HepG2 (cell line): Measurements from ENCODE around the gene ADAM10. TPM values are rescaled to one million over a fixed set of nuclear protein-coding genes. Genes with fewer than 3 reads are reported as not detected.

Source experiments
- ATAC-seq: fragments of 200-7000 bp; cut with Tn5 transposase; 3 replicates; pipeline ENCODE4 v1.9.1; 2020; ENCODE audit warnings: mild to moderate bottlenecking, moderate library complexity
- BruUV-seq: library from RNA; stranded (reverse); fragments of 400-500 nt; replicated peaks from 2 replicates; lab custom pipeline; 2021; lab: Mats Ljungman, UMichigan
- CTCF ChIA-PET: fragments of 300-600 bp; formaldehyde crosslinking; extraction: SDS; loops from one replicate; lab custom pipeline; 2021; ENCODE audit warnings: low total read pairs, inconsistent platforms, low intra/inter-chr PET ratio; lab: Yijun Ruan, JAX
- POLR2A ChIA-PET: fragments of 350-600 bp; sonication (Branson Sonifier 250); formaldehyde crosslinking; loops from one replicate; lab custom pipeline; 2020; ENCODE audit warnings: antibody characterized with exemption, inconsistent platforms; lab: Yijun Ruan, JAX
- DNase-seq: peaks from one replicate; pipeline ENCODE4 v3.0.0-alpha.2; 2015; ENCODE audit warnings: low spot score
- FAIRE-seq: peaks from 3 replicates; lab custom pipeline; 2011; peaks lifted over from hg19 to GRCh38; lab: Jason Lieb, UNC
- H2AFZ ChIP-seq: one replicate; pipeline ENCODE4 v1.6.1; 2011; ENCODE audit warnings: low read length, inconsistent platforms
- H3K27ac ChIP-seq: fragments of 300-600 bp; 3 replicates; pipeline ENCODE4 v1.8.0; 2011; ENCODE audit warnings: mixed run types, mild to moderate bottlenecking, mixed read lengths, low read length, inconsistent platforms; ENCODE audit not compliant: insufficient read depth; ENCODE audit errors: extremely low read length
- H3K27me3 ChIP-seq, 2 experiments: fragments of 200-600 bp in 1 of 2; 2 replicates in 1 of 2; 3 replicates in 1 of 2; pipeline versions ENCODE4 v1.6.0 to v1.8.0; 2011; ENCODE audit warnings: low read length in 2 of 2, mild to moderate bottlenecking in 2 of 2, moderate library complexity in 2 of 2, inconsistent platforms in 1 of 2; ENCODE audit not compliant: insufficient read depth in 2 of 2, control insufficient read depth in 1 of 2
- H3K36me3 ChIP-seq, 2 experiments: fragments of 200-600 bp in 1 of 2; replicated peaks in 1 of 2; 2 replicates in 1 of 2; 3 replicates in 1 of 2; pipeline versions ENCODE4 v1.5.1 to v1.8.0; 2011; ENCODE audit warnings: low read length in 2 of 2, inconsistent platforms in 1 of 2; ENCODE audit not compliant: insufficient read depth in 2 of 2, control insufficient read depth in 1 of 2
- H3K4me1 ChIP-seq: 2 replicates; pipeline ENCODE4 v1.5.1; 2012; ENCODE audit warnings: low read length, inconsistent platforms; ENCODE audit not compliant: insufficient read depth
- H3K4me2 ChIP-seq: 2 replicates; pipeline ENCODE4 v1.6.0; 2011; ENCODE audit warnings: low read depth, low read length, inconsistent platforms
- H3K4me3 ChIP-seq, 3 experiments: fragments of 200-600 bp in 1 of 3; sonication (generic), shearing (Covaris generic) in 1 of 3; replicated peaks in 1 of 3; 2 replicates each; pipeline ENCODE4 v1.5.1; 2011 to 2016; ENCODE audit warnings: low read length in 3 of 3, inconsistent platforms in 2 of 3, low read depth in 2 of 3, mild to moderate bottlenecking in 2 of 3, control low read depth in 1 of 3, mixed read lengths in 1 of 3; ENCODE audit not compliant: insufficient read depth in 1 of 3
- H3K79me2 ChIP-seq: one replicate; pipeline ENCODE4 v1.6.1; 2011; ENCODE audit warnings: low read length, inconsistent platforms; ENCODE audit not compliant: insufficient read depth
- H3K9ac ChIP-seq: 2 replicates; pipeline ENCODE4 v1.6.0; 2011; ENCODE audit warnings: mild to moderate bottlenecking, low read depth, low read length, inconsistent platforms; ENCODE audit not compliant: insufficient read depth
- H3K9me3 ChIP-seq: 2 replicates; pipeline ENCODE4 v1.5.1; 2012; ENCODE audit warnings: mild to moderate bottlenecking, low read length
- H4K20me1 ChIP-seq: 2 replicates; pipeline ENCODE4 v1.6.0; 2011; ENCODE audit warnings: inconsistent platforms, mild to moderate bottlenecking, low read length, moderate library complexity; ENCODE audit not compliant: insufficient read depth
- BATF2 ChIP-seq: sonication (generic); formaldehyde crosslinking; IDR thresholded peaks from 2 replicates; pipeline ENCODE4 v1.8.0; 2022; ENCODE audit warnings: mild to moderate bottlenecking, missing genetic modification reagents, moderate library complexity
- MZF1 ChIP-seq: sonication (generic); formaldehyde crosslinking; IDR thresholded peaks from 2 replicates; pipeline ENCODE4 v1.8.1; 2023; ENCODE audit warnings: mild to moderate bottlenecking, missing genetic modification reagents, borderline replicate concordance
- RBM39 ChIP-seq: fragments of 200-400 bp; formaldehyde crosslinking; IDR thresholded peaks from one replicate; pipeline ENCODE4 v1.6.1; 2018; ENCODE audit warnings: antibody characterized with exemption, mild to moderate bottlenecking, low read depth, low read length; ENCODE audit not compliant: poor library complexity, severe bottlenecking
- SNAPC2 ChIP-seq: sonication (generic); formaldehyde crosslinking; IDR thresholded peaks from 2 replicates; pipeline ENCODE4 v1.8.1; 2022; ENCODE audit warnings: mild to moderate bottlenecking, missing genetic modification reagents
- SNRNP70 ChIP-seq: fragments of 200-400 bp; formaldehyde crosslinking; IDR thresholded peaks from 2 replicates; pipeline ENCODE4 v1.6.1; 2017; ENCODE audit warnings: mild to moderate bottlenecking, low read depth, low read length, moderate library complexity
- ZNF292 ChIP-seq: sonication (generic); formaldehyde crosslinking; IDR thresholded peaks from 2 replicates; pipeline ENCODE4 v1.8.1; 2022; ENCODE audit warnings: mild to moderate bottlenecking, low read depth, missing genetic modification reagents, borderline replicate concordance
- ZNF354B ChIP-seq: sonication (generic); formaldehyde crosslinking; IDR thresholded peaks from 2 replicates; pipeline ENCODE4 v1.8.0; 2022; ENCODE audit warnings: mild to moderate bottlenecking, missing genetic modification reagents
- ZNF383 ChIP-seq: sonication (generic); formaldehyde crosslinking; IDR thresholded peaks from 2 replicates; pipeline ENCODE4 v1.4.0; 2020; ENCODE audit warnings: missing genetic modification reagents, mild to moderate bottlenecking, borderline replicate concordance
- ZNF510 ChIP-seq: sonication (generic); formaldehyde crosslinking; IDR thresholded peaks from 2 replicates; pipeline ENCODE4 v1.4.0; 2020; ENCODE audit warnings: low read depth, mild to moderate bottlenecking, missing genetic modification reagents
- WGBS: methylation state at CpG from one replicate; pipeline ENCODE4 v1.1.6; 2017; ENCODE audit warnings: low lambda C conversion rate; 5-methylcytosine and 5-hydroxymethylcytosine counted together
- in situ Hi-C: cut with HindIII; loops from 2 replicates; pipeline ENCODE4 v1.10.0; 2017; ENCODE audit warnings: low pct_unique_long_range_greater_than_20kb; ENCODE audit not compliant: extremely low pct_ligation_motif_present
- intact Hi-C: fragments of 100-400 bp; cut with micrococcal nuclease; formaldehyde crosslinking; loops from one replicate; pipeline ENCODE4 v1.10.0; 2022; ENCODE audit not compliant: unreplicated experiment
- polyA plus RNA-seq, 8 experiments: library from polyadenylated mRNA; depleted of rRNA in 3 of 8; stranded (reverse) in 7 of 8; unstranded in 1 of 8; fragments of >200 nt; fragmentation: Illumina TruSeq in 4 of 8; extraction: Trizol in 4 of 8; gene quantifications; 2 replicates each; pipeline versions ENCODE4 v1.2.1 to v1.2.3, GENCODE V29; 2011 to 2016; ENCODE audit warnings: low read depth in 4 of 8, missing spikeins in 1 of 8, mixed read lengths in 1 of 8; ENCODE audit not compliant: insufficient read depth in 1 of 8
- total RNA-seq, 5 experiments: library from RNA; depleted of rRNA; stranded (reverse); fragments of >200 nt; fragmentation: Illumina TruSeq; extraction: Trizol; gene quantifications; 2 replicates each; pipeline ENCODE4 v1.2.3, GENCODE V29; 2016; ENCODE audit warnings: low read depth in 1 of 5

Gene ADAM10
- total and polyA plus RNA-seq, 2 of the 13 experiments (the other 11 are each of a cell fraction or from before 2014, with no cell fraction given) = 92.7 to 125 TPM

DNA sequence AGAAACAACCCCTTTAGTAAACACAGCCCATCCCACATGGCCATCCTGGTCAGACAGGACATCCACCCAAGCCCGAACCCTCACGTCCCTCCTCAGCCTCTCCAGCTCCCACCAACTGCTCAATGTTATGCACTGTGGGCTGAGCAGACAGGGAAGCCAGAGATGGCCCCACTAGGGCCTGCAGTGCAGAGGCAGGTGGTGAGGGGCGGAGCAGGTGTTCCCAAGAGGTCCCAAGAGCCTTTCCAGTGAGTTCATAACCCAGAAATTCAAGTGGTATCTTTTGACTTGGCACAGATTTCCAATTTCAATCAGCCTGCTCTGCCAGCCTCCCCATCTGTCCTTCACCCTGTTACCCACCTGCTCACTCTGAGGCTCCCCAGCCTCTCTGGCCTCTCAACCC lies 187.4 kb downstream of the ADAM10 start:
- 100% methylated on average over 3 of the region's 3 CpGs for WGBS
- Histone ChIP-seq H3K27me3 (no peaks in the 10 kb centered on the region), H4K20me1 (no peaks in the 10 kb centered on the region), H3K9me3 (no peaks in the 10 kb centered on the region), H3K27ac (no peak overlapping the region), H3K4me2 (no peak overlapping the region), H3K4me3 (no peak overlapping the region)
- intact Hi-C loops = no loop called here
- POLR2A ChIA-PET = no interaction called here
- FAIRE-seq = no peak
- TF ChIP-seq ZNF292 (CRISPR knock-in tag) (no peak), SNAPC2 (no peak), SNRNP70 (no peak), ZNF383 (no peak), RBM39 (no peak), BATF2 (CRISPR knock-in tag) (no peak), MZF1 (CRISPR knock-in tag) (no peak), ZNF510 (CRISPR knock-in tag) (no peak), ZNF354B (CRISPR knock-in tag) (no peak)
- TF ChIP-seq, all 625 proteins: peak for 0
- Histone ChIP-seq H3K79me2 (no peaks in the 10 kb centered on the region), H3K36me3 (no peaks in the 10 kb centered on the region; a peak in 1 of 5 replicates), H2AFZ (no peak overlapping the region), H3K9ac (no peak overlapping the region), H3K4me1 (peaks cover 24% of the 10 kb centered on the region)
- DNase-seq = no peak
- CTCF ChIA-PET = no interaction called here
- no TSS peak for BruUV-seq
- in situ Hi-C loops = no loop called here
- ATAC-seq = no peak
